PFSK-1 (cell line): ENCODE measurements around the gene ACAD11.

Experiments
- FOXP2 ChIP-seq: optimal IDR thresholded peaks from 2 replicates; pipeline ENCODE3; 2011; ENCODE audit warnings: borderline replicate concordance, control low read depth, inconsistent platforms; ENCODE audit not compliant: insufficient read depth; ENCODE audit errors: extremely low read length, extremely low read depth
- POLR2AphosphoS5 ChIP-seq: IDR thresholded peaks from 2 replicates; pipeline ENCODE4 v1.6.1; 2012; ENCODE audit warnings: low read depth, mild to moderate bottlenecking, control low read depth, low read length, moderate library complexity
- REST ChIP-seq, 2 experiments: IDR thresholded peaks; 2 replicates each; pipeline versions ENCODE4 v1.6.1 to v1.8.0; 2011 to 2012; ENCODE audit warnings: low read depth in 2 of 2, low read length in 2 of 2, control low read depth in 1 of 2, inconsistent platforms in 1 of 2, mild to moderate bottlenecking in 1 of 2, moderate library complexity in 1 of 2; ENCODE audit not compliant: insufficient read depth in 1 of 2
- SIN3A ChIP-seq: IDR thresholded peaks from 2 replicates; pipeline ENCODE4 v1.6.1; 2012; ENCODE audit warnings: mild to moderate bottlenecking, low read length, moderate library complexity, borderline replicate concordance; ENCODE audit not compliant: insufficient read depth
- TAF1 ChIP-seq: IDR thresholded peaks from 2 replicates; pipeline ENCODE4 v1.6.1; 2012; ENCODE audit warnings: low read length, control low read depth, borderline replicate concordance; ENCODE audit not compliant: insufficient read depth

Gene ACAD11

GRCh38 chr3:132556508-132557159 is 103.0 kb downstream of the ACAD11 start:
- no peak for TF ChIP-seq TAF1
- TF ChIP-seq FOXP2, result no peak
- TF ChIP-seq SIN3A, result no peak
- no peak for TF ChIP-seq REST (IDR thresholded peaks at IDR 0.05; ENCODE audit: insufficient read depth in 1 of 2, low read depth in 2 of 2, low read length in 2 of 2)
- TF ChIP-seq POLR2AphosphoS5, result no peak

- no peak for TF ChIP-seq FOXP2
- no peak for TF ChIP-seq POLR2AphosphoS5
- TF ChIP-seq REST (IDR thresholded peaks at IDR 0.05; ENCODE audit: insufficient read depth in 1 of 2, low read depth in 2 of 2, low read length in 2 of 2), result no peak
- TF ChIP-seq TAF1, result no peak
- no peak for TF ChIP-seq SIN3A
These were observed 104.1 kb downstream of the ACAD11 start for GRCh38 chr3:132555306-132556035.

GRCh38 chr3:132554437-132554836 is 105.2 kb downstream of the ACAD11 start:
- TF ChIP-seq TAF1, result no peak
- no peak for TF ChIP-seq FOXP2
- no peak for TF ChIP-seq REST (IDR thresholded peaks at IDR 0.05; ENCODE audit: insufficient read depth in 1 of 2, low read depth in 2 of 2, low read length in 2 of 2)
- no peak for TF ChIP-seq SIN3A
- no peak for TF ChIP-seq POLR2AphosphoS5

GRCh38 chr3:132553826-132554225 is 105.8 kb downstream of the ACAD11 start:
- TF ChIP-seq REST (IDR thresholded peaks at IDR 0.05; ENCODE audit: insufficient read depth in 1 of 2, low read depth in 2 of 2, low read length in 2 of 2), result no peak
- no peak for TF ChIP-seq SIN3A
- no peak for TF ChIP-seq POLR2AphosphoS5
- TF ChIP-seq TAF1, result no peak
- TF ChIP-seq FOXP2, result no peak
